C4-2B (cell line): ENCODE results near the gene CYP8B1.

Source experiments
- H3K27ac ChIP-seq: fragments of 450-650 bp; 2 replicates; pipeline ENCODE4 v1.5.1; 2017
- CTCF ChIP-seq: fragments of 450-650 bp; conservative IDR thresholded peaks from 2 replicates; pipeline ENCODE4 v1.5.1; 2017; ENCODE audit warnings: mild to moderate bottlenecking
- ZFX ChIP-seq: fragments of 450-650 bp; IDR thresholded peaks from 2 replicates; pipeline ENCODE4 v1.6.1; 2017

The CYP8B1 gene

GRCh38 chr3:42880601-42881451, 5.1 kb upstream of the CYP8B1 start:
- H3K27ac ChIP-seq: peak overlapping the region; percentile 34
- TF ChIP-seq ZFX (no peak), CTCF (peak; percentile 89)

GRCh38 chr3:42880183-42880582, 4.5 kb upstream of the CYP8B1 start:
- no peak for TF ChIP-seq CTCF
- no peak for TF ChIP-seq ZFX
- peak overlapping the region; percentile 34; the same call in 1 of the 2 replicates for H3K27ac ChIP-seq

GRCh38 chr3:42877881-42878280, 2.2 kb upstream of the CYP8B1 start:
- TF ChIP-seq ZFX (no peak), CTCF (no peak)
- H3K27ac ChIP-seq: no peak overlapping the region

- H3K27ac ChIP-seq: no peak overlapping the region
Observed at GRCh38 chr3:42876940-42877720, 1.5 kb upstream of the CYP8B1 start.

GRCh38 chr3:42876401-42876800, 722 bp upstream of the CYP8B1 start:
- no peak overlapping the region for H3K27ac ChIP-seq
- TF ChIP-seq ZFX: no peak
- no peak for TF ChIP-seq CTCF

More at GRCh38 chr3:42876940-42877720, 1.5 kb upstream of the CYP8B1 start:
- no peak for TF ChIP-seq CTCF
- TF ChIP-seq ZFX: no peak

- H3K27ac ChIP-seq: no peak overlapping the region
- TF ChIP-seq CTCF (no peak), ZFX (no peak)
Observed at GRCh38 chr3:42874749-42875148, 930 bp downstream of the CYP8B1 start.
